Heart right ventricle (tissue), 16 donors: Measurements from ENCODE around the gene CAPRIN1. TPM values are rescaled to one million over a fixed set of nuclear protein-coding genes. Genes with fewer than 3 reads are reported as not detected.
A peak's percentile ranks its signal among the peaks of the same experiment; 100 is the strongest.

Experiments
- ATAC-seq, 8 donors: fragments of 200-7000 bp; cut with Tn5 transposase; one replicate each; pipeline ENCODE4 v1.9.1; 2020; ENCODE audit warnings: mild to moderate bottlenecking in 8 of 8, moderate library complexity in 8 of 8, moderate number of reproducible peaks in 1 of 8
- DNase-seq, 2 donors: peaks; one replicate each; pipeline ENCODE4 v3.0.0-alpha.2; 2020
- H3K27ac ChIP-seq, 10 donors: fragments of 200-600 bp; sonication (generic) in 2 of 10; one replicate each; pipeline versions ENCODE4 v1.5.0 to v1.8.0; 2020 to 2022; ENCODE audit warnings: mild to moderate bottlenecking in 3 of 10
- H3K27me3 ChIP-seq, 7 donors: fragments of 200-600 bp; one replicate each; pipeline ENCODE4 v1.8.0; 2021 to 2022; ENCODE audit warnings: mild to moderate bottlenecking in 2 of 7
- H3K36me3 ChIP-seq, 9 donors: fragments of 200-600 bp; sonication (generic) in 1 of 9; one replicate each; pipeline versions ENCODE4 v1.5.0 to v1.8.0; 2020 to 2022; ENCODE audit warnings: mild to moderate bottlenecking in 2 of 9
- H3K4me1 ChIP-seq, 9 donors: fragments of 200-600 bp; sonication (generic) in 1 of 9; one replicate each; pipeline versions ENCODE4 v1.5.0 to v1.8.0; 2020 to 2022; ENCODE audit warnings: mild to moderate bottlenecking in 4 of 9
- H3K4me3 ChIP-seq, 10 donors: fragments of 200-600 bp; sonication (generic) in 2 of 10; one replicate each; pipeline versions ENCODE4 v1.5.0 to v1.8.0; 2020 to 2022; ENCODE audit warnings: mild to moderate bottlenecking in 7 of 10, moderate library complexity in 2 of 10
- H3K9me3 ChIP-seq, 11 donors: fragments of 200-600 bp in 10 of 11; sonication (generic) in 2 of 11; one replicate each; pipeline versions ENCODE4 v1.5.0 to v1.8.0; 2013 to 2022; ENCODE audit warnings: mild to moderate bottlenecking in 2 of 11, control low read depth in 1 of 11, moderate library complexity in 1 of 11
- WGBS, 2 donors: extraction: QIAGEN DNeasy Blood & Tissue Kit; methylation state at CpG; one replicate each; pipeline ENCODE4 v1.1.7; 2013; ENCODE audit warnings: inconsistent platforms in 1 of 2; 5-methylcytosine and 5-hydroxymethylcytosine counted together
- intact Hi-C, 10 donors: fragments of 100-400 bp; cut with DNase I; formaldehyde crosslinking; loops; one replicate each; pipeline versions ENCODE4 v1.11.1 to v1.14.2; 2022
- polyA plus RNA-seq, 2 donors: library from polyadenylated mRNA; stranded (reverse); fragments of 200-250 nt; gene quantifications; one replicate each; pipeline ENCODE4 v1.2.3, GENCODE V29; 2013
- total RNA-seq, 10 donors: library from RNA; stranded (reverse); fragmentation: NEBNext Ultra II Directional in 3 of 10; extraction: Animal tissue kit (Norgen Biotek cat#: 25700) in 3 of 10; gene quantifications; one replicate each; pipeline versions ENCODE4 v1.2.1 to v1.2.4, GENCODE V29; 2021 to 2023
- TF ChIP-seq, protein P1 (sequence below), 9 donors: fragments of 200-600 bp; sonication (generic) in 2 of 9; IDR thresholded peaks; one replicate each; pipeline versions ENCODE4 v1.5.0 to v1.8.0; 2021 to 2022; ENCODE audit warnings: antibody characterized with exemption in 9 of 9, mild to moderate bottlenecking in 5 of 9, moderate library complexity in 1 of 9
- donor health status: Arrhythmogenic right ventricular cardiomyopathy.
- donor health status: ischemic (EF 13 %, LVEDD 7.1; RV severe dilation, severe dysfunction).
- donor health status: healthy with polysubstance abuse.
- donor health status: DM: no; HTN: yes; CAD: no.
- donor health status: DM: no; HTN: no; CAD: no.
- donor health status: ischemic (EF 25% LVEDD 6.9; RV normal size, moderate dysfunction).
- donor health status: ischemic (EF 25% LVEDD 5.7; RV mildly dilated, moderate dysfunction).
- donor health status: healthy.
- donor health status: DM: yes; HTN: yes; CAD: no.
- donor health status: Ischemic cardiomyopathy.
- donor health status: ischemic (EF 35%, LVEDD 5.7; RV mildly dilated, moderate dysfunction).
- donor health status: nonischemic (EF 11% LVEDD 7.7; RV severe dilation, severe dysfunction).
- donor health status: DM: yes; HTN: yes; CAD: no.
- donor health status: PGD.
- donor health status: ischemic (EF 29% LVEDD 5.4; RV normal size, mild dysfunction).
- donor health status: nonischemic (EF 23%, LVEDD 6.1; RV moderate dilation, normal function).

Gene CAPRIN1
- total and polyA plus RNA-seq, 12 donors: 37.9 to 142 (median 118) TPM

DNA sequence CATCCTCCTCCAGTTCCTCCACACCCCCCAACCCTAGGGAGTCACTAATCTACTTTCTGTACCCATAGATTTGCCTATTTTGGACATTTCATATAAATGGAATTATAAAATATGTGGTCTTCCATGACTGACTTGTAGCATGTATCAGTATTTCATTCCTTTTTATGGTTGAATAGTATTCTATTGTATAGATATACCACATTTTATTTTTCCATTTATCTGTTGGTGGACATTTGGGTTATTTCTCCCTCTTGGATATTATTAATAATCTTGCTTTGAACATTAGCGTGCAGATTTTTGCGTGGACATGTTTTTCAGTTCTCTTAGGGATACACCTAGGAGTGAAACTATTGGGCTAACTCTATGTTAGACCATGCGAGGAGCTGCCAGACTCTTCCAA is 77.3 kb downstream of the CAPRIN1 start:
- no peak for DNase-seq
- Histone ChIP-seq H3K4me1 (peaks cover 0 to 17% (median 6%) of the 10 kb centered on the region in 9 donors), H3K9me3 (no peaks in the 10 kb centered on the region), H3K27me3 (no peaks in the 10 kb centered on the region), H3K36me3 (peaks cover 0 to 100% (median 67%) of the 10 kb centered on the region in 9 donors), H3K4me3 (no peak overlapping the region), H3K27ac (no peak overlapping the region)
- TF ChIP-seq, protein P1, sequence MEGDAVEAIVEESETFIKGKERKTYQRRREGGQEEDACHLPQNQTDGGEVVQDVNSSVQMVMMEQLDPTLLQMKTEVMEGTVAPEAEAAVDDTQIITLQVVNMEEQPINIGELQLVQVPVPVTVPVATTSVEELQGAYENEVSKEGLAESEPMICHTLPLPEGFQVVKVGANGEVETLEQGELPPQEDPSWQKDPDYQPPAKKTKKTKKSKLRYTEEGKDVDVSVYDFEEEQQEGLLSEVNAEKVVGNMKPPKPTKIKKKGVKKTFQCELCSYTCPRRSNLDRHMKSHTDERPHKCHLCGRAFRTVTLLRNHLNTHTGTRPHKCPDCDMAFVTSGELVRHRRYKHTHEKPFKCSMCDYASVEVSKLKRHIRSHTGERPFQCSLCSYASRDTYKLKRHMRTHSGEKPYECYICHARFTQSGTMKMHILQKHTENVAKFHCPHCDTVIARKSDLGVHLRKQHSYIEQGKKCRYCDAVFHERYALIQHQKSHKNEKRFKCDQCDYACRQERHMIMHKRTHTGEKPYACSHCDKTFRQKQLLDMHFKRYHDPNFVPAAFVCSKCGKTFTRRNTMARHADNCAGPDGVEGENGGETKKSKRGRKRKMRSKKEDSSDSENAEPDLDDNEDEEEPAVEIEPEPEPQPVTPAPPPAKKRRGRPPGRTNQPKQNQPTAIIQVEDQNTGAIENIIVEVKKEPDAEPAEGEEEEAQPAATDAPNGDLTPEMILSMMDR (IDR thresholded peaks at IDR 0.05): no peak
- intact Hi-C loops: no loop called here
- ATAC-seq: no peak
- WGBS, 2 donors: 98% methylated on average over 3 of the region's 3 CpGs

GRCh38 chr11:34132261-34132965 is 80.9 kb downstream of the CAPRIN1 start:
- 44 to 72% methylated on average over 4 of the region's 4 CpGs for WGBS, 2 donors
- H3K4me1 ChIP-seq: peaks cover 0 to 20% (median 6%) of the 10 kb centered on the region in 9 donors
- intact Hi-C loops: no loop called here
- TF ChIP-seq, protein P1 (IDR thresholded peaks at IDR 0.05): no peak
- H3K36me3 ChIP-seq: peaks cover 0 to 100% (median 65%) of the 10 kb centered on the region in 9 donors
- no peaks in the 10 kb centered on the region for H3K27me3 ChIP-seq
- no peak overlapping the region for H3K4me3 ChIP-seq
- peak overlapping the region in 7 of 10 donors; percentile 20 to 74 (median 60) for H3K27ac ChIP-seq
- DNase-seq: no peak
- no peaks in the 10 kb centered on the region for H3K9me3 ChIP-seq
- peak in 7 of 8 donors; percentile 25 to 78 (median 64) for ATAC-seq

- WGBS, 2 donors: 91% methylated on average over 5 of the region's 5 CpGs
- Histone ChIP-seq H3K27me3 (no peaks in the 10 kb centered on the region), H3K4me3 (no peak overlapping the region), H3K9me3 (no peaks in the 10 kb centered on the region), H3K36me3 (peaks cover 0 to 100% (median 67%) of the 10 kb centered on the region in 9 donors), H3K27ac (no peak overlapping the region), H3K4me1 (peaks cover 0 to 20% (median 6%) of the 10 kb centered on the region in 9 donors)
- ATAC-seq (no peak), DNase-seq (no peak)
- TF ChIP-seq, protein P1 (IDR thresholded peaks at IDR 0.05): no peak
- intact Hi-C loops: no loop called here
Measured at GRCh38 chr11:34134765-34135164, 83.2 kb downstream of the CAPRIN1 start.

GRCh38 chr11:34135439-34135838 is 83.9 kb downstream of the CAPRIN1 start:
- Histone ChIP-seq H3K4me1 (peaks cover 0 to 20% (median 6%) of the 10 kb centered on the region in 9 donors), H3K36me3 (peaks cover 0 to 100% (median 72%) of the 10 kb centered on the region in 9 donors), H3K9me3 (no peaks in the 10 kb centered on the region), H3K27ac (no peak overlapping the region), H3K27me3 (no peaks in the 10 kb centered on the region), H3K4me3 (no peak overlapping the region)
- TF ChIP-seq, protein P1 (IDR thresholded peaks at IDR 0.05): no peak
- WGBS, 2 donors: 96 to 100% methylated on average over 3 of the region's 3 CpGs
- no peak for ATAC-seq
- DNase-seq: no peak
- intact Hi-C loops: no loop called here
